Measurements from ENCODE around the gene DYSF.

The DYSF gene

GRCh38 chr2:71465356-71465755, 12.0 kb downstream of the DYSF start:
- TF ChIP-seq NFIC (IDR thresholded peaks at IDR 0.05) (no peak), TAF1 (IDR thresholded peaks at IDR 0.05; ENCODE audit: low read depth) (no peak), TEAD4 (IDR thresholded peaks at IDR 0.05) (no peak), FOXM1 (IDR thresholded peaks at IDR 0.05; ENCODE audit: borderline replicate concordance, low read depth) (no peak), YY1 (IDR thresholded peaks at IDR 0.05; ENCODE audit: low read depth) (no peak), CEBPB (IDR thresholded peaks at IDR 0.05) (no peak), TCF12 (IDR thresholded peaks at IDR 0.05; ENCODE audit: low read depth) (no peak), EGR1 (IDR thresholded peaks at IDR 0.05) (no peak), REST (IDR thresholded peaks at IDR 0.05; ENCODE audit: low read depth) (no peak), RAD21 (IDR thresholded peaks at IDR 0.05; ENCODE audit: low read depth) (no peak), ZBTB7A (IDR thresholded peaks at IDR 0.05; ENCODE audit: low read depth) (no peak), EP300 (IDR thresholded peaks at IDR 0.05; ENCODE audit: borderline replicate concordance) (no peak), USF1 (IDR thresholded peaks at IDR 0.05) (no peak), CREB1 (IDR thresholded peaks at IDR 0.05; ENCODE audit: low read depth) (no peak)
- TF ChIP-seq, protein P1, sequence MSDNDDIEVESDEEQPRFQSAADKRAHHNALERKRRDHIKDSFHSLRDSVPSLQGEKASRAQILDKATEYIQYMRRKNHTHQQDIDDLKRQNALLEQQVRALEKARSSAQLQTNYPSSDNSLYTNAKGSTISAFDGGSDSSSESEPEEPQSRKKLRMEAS (IDR thresholded peaks at IDR 0.05): no peak

GRCh38 chr2:71465961-71466300, 12.6 kb downstream of the DYSF start:
- TF ChIP-seq YY1 (IDR thresholded peaks at IDR 0.05; ENCODE audit: low read depth) (no peak), USF1 (IDR thresholded peaks at IDR 0.05) (no peak), TCF12 (IDR thresholded peaks at IDR 0.05; ENCODE audit: low read depth) (no peak), RAD21 (IDR thresholded peaks at IDR 0.05; ENCODE audit: low read depth) (no peak), REST (IDR thresholded peaks at IDR 0.05; ENCODE audit: low read depth) (no peak), TAF1 (IDR thresholded peaks at IDR 0.05; ENCODE audit: low read depth) (no peak), NFIC (IDR thresholded peaks at IDR 0.05) (no peak), EGR1 (IDR thresholded peaks at IDR 0.05) (no peak), CEBPB (IDR thresholded peaks at IDR 0.05) (no peak), FOXM1 (IDR thresholded peaks at IDR 0.05; ENCODE audit: borderline replicate concordance, low read depth) (no peak), ZBTB7A (IDR thresholded peaks at IDR 0.05; ENCODE audit: low read depth) (no peak), TEAD4 (IDR thresholded peaks at IDR 0.05) (no peak), CREB1 (IDR thresholded peaks at IDR 0.05; ENCODE audit: low read depth) (no peak), EP300 (IDR thresholded peaks at IDR 0.05; ENCODE audit: borderline replicate concordance) (no peak)
- TF ChIP-seq, protein P1 (IDR thresholded peaks at IDR 0.05): no peak

- TF ChIP-seq, protein P1 (IDR thresholded peaks at IDR 0.05): peak; percentile 29; the same call in 1 of the 2 replicates
- 0 out of 2 replicates have a peak, but pooled peaks have one; percentile 27 for TF ChIP-seq TCF12 (IDR thresholded peaks at IDR 0.05; ENCODE audit: low read depth)
- TF ChIP-seq CREB1 (IDR thresholded peaks at IDR 0.05; ENCODE audit: low read depth): no peak
- TF ChIP-seq ZBTB7A (IDR thresholded peaks at IDR 0.05; ENCODE audit: low read depth): peak; percentile 57
Measured at GRCh38 chr2:71466301-71467179, 13.2 kb downstream of the DYSF start.

DNA sequence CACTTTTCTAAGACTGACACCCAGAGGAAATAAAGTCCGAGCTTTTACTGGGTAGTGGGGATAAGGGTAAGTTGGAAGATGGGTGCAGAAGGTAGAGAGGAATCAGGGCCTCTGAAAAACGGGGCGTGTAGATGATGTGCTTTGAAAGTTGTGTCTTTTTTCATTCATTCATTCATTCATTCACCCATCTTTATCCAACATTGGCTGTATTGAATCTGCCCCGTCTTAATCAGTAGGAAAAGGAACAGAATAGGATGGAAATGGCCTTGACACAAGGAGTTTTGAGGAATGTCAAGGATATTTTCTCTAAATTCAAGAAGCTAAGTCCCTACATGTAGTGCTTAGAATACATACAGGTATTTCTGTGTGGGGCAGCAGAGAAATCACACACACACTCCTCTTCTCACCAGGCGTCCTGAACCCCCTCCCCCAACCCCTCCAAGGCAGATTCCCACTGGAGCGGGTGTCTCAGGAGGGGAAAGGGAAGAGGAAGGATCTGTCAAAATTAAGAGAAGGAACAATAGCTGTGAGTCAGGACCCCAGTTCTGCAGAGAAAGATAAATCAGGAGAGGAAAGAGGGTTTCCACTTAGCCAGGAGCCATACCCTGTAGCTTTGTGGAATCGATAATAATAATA, 13.9 kb downstream of the DYSF start:
- TF ChIP-seq YY1 (IDR thresholded peaks at IDR 0.05; ENCODE audit: low read depth) (no peak), REST (IDR thresholded peaks at IDR 0.05; ENCODE audit: low read depth) (no peak), NFIC (IDR thresholded peaks at IDR 0.05) (no peak), TAF1 (IDR thresholded peaks at IDR 0.05; ENCODE audit: low read depth) (no peak)
